ENCODE data around the gene GABPA.
A peak's percentile ranks its signal among the peaks of the same experiment; 100 is the strongest.

DNA sequence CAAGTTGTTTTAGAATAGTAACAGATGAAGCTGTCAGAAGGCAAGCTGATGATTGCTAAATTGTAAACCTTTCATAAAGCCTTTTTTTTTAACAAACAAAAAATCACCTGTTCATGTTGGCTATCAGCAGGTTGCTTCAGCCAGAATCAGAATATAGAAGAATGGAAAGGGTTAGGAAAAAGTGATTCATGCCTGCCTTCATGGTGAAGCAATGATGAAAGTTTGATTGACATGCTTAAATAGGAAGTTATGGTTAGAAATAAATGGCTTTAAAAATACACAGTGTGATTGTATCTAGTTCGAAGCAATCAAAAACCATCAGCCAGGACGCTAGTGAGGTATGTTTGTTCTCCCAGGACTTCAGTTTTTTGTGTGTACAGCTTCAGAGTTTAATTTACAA is 37.9 kb downstream of the GABPA start:
- TF ChIP-seq CTCF (IDR thresholded peaks at IDR 0.05; ENCODE audit: low read depth, low read length, missing input control) = no peak
- TF ChIP-seq GABPA (IDR thresholded peaks at IDR 0.05 in 1 of 2, conservative IDR thresholded peaks at IDR 0.05 in 1 of 2) = no peak
- no peak for TF ChIP-seq RAD21 (IDR thresholded peaks at IDR 0.05)
- no peak for TF ChIP-seq FOXA1 (IDR thresholded peaks at IDR 0.05)
- no peak for TF ChIP-seq EGR1 (IDR thresholded peaks at IDR 0.05; ENCODE audit: low read depth in 2 of 2)
- TF ChIP-seq NR2F2 (IDR thresholded peaks at IDR 0.05) = no peak
- no peak for TF ChIP-seq SP1 (IDR thresholded peaks at IDR 0.05)
- peak; percentile 82 to 88 for TF ChIP-seq JUND (IDR thresholded peaks at IDR 0.05)
- no peak for TF ChIP-seq TAF1 (conservative IDR thresholded peaks at IDR 0.05)
- TF ChIP-seq MAX (IDR thresholded peaks at IDR 0.05) = no peak
- no peak for TF ChIP-seq HNF4A (conservative IDR thresholded peaks at IDR 0.05)
- TF ChIP-seq REST (IDR thresholded peaks at IDR 0.05) = no peak

Data from liver (tissue), 3 donors.